Measurements from ENCODE around the gene FGR.

The FGR gene

DNA sequence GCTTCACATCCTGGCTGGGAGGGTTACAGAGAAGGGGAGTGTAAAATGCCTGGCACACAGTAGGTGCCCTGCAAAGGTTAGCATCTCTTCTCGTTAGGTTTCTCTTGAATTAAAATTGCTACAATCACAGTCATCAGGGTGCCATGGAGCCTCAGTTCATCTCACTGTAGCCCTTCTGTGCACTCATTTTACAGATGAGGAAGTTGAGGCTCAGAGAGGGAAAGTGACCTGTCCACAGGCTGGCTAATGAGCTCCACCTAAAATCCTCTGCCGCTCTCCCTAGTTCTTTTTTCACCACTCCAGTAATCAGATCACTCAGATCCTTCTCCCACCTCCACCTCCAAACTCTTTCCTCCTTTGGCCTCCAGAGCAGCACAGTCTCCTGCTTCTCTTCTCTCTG is 17.6 kb downstream of the FGR start:
- DNase-seq (ENCODE audit: low read depth, low spot score), result no peak

DNA sequence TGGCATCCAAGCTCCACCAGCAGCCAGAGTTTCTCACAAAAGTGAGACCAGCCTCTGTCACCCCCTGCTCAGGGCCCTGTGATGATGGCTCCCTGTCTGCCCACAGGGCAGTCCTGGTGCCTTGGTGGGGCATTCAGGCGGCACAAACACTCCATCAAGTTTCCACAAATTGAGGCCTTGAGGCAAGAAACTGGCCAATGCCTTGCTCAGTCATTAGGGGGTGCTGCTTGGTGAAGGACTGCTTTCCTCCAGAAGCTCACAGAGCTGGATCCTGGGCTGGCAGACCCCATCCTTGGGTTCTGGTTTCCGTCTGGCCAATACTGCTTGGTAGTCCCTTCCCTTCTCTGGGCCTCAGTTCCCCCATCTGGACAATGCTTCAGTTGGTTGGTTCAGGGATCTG is 18.5 kb downstream of the FGR start:
- no peak for DNase-seq (ENCODE audit: low read depth, low spot score)

DNA sequence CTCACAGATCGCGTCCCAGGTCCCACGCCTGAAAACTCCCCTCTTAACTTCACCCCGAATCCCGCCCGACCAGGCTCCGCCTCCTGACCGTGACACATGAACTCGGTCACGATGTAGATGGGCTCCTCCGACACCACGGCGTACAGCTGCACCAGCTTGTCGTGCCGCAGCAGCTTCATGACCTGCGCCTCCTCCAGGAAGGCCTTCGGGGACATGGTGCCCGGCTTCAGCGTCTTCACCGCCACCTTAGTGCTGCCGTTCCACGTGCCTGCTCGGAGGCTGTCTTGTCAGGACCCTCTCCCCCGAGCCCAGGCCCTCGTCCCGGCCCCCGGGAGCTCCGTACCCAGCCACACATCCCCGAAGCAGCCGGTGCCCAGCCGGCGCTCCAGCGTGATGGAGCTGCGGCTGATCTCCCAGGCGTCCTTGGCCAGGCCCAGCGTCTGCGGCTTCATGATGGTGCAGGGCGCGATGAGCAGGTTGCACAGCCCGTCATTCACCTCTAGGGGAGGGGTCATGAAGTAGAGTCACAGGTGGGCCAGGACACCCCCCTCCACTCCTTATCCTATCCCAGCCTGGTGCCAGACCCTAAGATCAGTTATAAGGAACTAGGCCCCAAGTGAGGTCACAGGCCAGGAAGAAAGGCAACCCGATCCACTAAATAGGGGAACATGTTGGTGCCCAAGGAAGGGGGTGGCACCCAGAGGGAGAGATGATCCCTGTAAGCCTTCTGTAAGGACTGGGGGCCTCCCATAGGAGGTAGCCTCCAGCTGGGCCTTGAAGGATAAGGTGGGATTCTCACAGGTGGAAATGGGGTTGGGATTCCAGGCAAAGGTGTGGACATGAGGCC is 19.4 kb downstream of the FGR start:
- DNase-seq (ENCODE audit: low read depth, low spot score), result no peak

DNA sequence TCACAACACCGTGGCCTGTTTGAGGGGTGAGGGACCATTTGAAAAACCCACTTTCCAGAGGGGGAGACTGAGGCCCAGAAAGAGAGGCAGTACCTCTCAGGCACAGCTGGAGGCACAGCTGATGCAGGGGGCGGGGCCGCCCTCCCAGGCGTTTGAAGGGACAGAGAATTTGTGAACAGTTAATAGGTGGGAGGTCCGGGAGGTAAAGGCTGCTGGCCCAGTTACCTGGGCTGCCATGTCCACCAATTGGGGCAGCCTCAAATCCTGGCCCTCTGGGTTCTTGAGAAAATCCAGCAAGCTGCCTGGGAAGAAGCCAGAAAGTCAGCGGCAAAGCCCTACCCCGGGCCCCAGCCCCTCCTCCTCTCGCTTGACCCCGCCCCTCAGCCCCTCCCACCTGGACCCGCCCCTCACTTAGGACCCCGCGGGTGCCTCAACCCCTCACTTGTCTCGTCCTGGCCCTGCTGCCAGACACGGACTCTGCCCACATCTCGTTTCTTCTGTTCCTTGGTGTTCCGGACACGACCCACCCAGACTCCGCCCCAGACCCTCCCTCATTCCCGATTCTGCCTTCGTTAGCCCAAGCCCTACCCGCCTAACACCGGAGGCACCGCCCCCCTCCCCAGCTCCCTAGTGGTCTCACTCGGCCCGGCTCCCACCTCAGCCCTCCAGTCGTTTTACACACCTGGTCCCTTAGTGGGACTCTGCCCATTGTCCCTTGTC is 20.2 kb downstream of the FGR start:
- DNase-seq (ENCODE audit: low read depth, low spot score), result no peak

DNA sequence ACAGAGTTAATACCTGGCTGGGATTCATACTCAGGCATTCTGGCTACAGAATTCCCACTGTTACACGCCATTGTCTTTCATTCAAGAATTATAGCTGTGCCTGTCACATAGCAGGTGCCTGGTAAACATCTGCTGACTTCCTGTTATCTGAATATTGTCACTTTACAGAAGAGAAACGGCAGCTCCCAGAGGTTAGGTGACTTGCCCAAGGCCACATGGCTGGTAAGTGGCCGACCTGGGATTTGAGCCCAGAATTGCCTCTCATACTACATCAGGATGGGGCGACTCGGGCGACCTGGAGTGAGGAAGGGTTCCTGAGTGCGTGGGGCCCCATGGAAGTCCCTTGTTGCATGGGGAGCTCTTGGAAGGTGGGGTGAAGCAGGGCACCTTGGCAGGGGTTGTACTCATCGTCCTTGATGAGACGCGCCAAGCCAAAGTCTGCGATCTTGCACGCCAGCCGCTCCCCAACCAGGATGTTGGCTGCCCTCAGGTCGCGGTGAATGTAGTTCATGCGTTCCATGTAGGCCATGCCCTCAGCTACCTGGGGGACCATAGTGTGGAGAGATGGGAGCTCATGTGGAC is 20.9 kb downstream of the FGR start:
- no peak for DNase-seq (ENCODE audit: low read depth, low spot score)

DNA sequence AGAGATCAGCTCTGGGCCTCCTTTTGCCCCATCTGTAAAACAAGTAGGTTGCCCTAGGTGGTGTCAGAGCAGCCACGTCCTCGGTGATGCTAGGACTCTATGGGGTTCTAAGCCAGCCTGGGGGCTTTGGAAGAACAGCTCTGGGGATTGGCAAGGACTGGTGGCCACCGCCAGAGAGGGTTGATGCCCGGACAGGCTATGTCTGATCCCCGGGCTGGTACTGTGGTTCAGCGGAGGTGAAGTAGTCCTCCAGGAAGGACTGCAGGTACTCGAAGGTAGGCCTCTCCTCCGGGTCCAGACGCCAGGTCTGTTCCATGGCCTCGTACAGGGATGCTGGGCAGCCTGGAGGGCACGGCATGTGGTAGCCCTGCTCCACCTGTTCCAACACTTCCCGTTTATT is 22.3 kb downstream of the FGR start:
- no peak for DNase-seq (ENCODE audit: low read depth, low spot score)

DNA sequence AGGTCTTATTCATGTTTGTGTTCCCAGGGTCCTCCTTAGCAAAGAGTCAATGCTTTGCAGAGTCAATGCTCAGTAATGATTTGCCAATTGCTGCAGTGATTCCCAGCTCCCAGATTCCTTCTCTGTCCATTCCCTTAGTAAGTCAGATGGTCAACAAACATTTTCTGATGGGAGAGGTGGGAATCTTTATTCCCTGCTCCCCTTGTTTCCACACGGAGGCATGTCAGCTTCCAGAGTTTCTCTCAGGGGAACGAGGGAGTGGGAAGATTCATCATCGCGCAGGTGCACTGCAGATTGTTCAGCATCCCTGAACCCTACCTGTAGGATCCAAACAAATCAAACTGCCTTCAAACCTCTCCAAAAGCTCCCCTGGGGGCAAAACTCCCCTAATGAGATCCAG is 23.5 kb downstream of the FGR start:
- no peak for DNase-seq (ENCODE audit: low read depth, low spot score)

DNA sequence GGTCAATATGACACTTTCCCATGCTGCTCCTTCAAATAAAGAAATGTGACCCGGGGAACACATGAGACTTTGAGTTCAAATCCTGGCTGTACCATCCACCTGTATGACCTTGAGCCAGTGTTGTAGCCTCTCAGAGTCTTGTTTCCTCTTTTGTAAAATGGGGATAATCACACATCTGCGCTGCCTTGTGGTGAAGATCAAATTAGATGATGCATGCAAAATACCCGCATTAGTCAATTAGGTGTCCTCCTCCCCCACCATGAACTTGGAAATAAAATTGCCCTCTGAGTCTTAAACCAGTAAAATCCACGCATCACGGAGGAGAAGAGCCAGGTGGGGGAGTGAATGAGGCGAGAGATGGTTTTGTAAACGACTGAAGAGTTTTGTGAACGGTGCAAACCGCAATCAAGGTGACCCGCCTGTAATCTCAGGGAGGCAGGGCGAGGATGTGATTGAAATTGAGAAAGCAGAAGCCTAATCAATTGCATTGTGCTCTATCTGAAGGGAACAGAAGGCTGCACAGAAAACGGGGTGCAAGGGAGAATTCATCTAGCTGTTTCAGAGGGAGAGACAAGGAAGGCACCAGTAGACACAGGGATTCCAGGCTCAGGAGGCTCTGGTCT is 25.3 kb downstream of the FGR start:
- DNase-seq (ENCODE audit: low read depth, low spot score), result no peak

DNA sequence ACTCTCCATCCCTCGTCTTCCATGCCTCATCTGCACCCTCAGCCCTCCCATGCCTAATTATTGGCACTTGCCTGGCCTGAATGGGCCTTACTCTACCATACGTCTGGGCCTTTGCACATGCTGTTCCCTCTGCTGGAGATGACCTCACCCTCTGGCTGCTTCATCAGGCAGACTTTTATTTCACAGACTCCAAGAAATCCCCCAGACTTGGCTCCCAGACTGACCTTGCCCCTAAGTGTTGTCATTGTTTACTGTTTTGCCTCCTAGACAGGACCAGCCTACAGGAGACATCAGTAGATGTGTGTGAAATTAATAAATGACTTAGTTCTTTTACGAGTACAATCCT is 25.8 kb downstream of the FGR start:
- no peak for DNase-seq (ENCODE audit: low read depth, low spot score)

DNA sequence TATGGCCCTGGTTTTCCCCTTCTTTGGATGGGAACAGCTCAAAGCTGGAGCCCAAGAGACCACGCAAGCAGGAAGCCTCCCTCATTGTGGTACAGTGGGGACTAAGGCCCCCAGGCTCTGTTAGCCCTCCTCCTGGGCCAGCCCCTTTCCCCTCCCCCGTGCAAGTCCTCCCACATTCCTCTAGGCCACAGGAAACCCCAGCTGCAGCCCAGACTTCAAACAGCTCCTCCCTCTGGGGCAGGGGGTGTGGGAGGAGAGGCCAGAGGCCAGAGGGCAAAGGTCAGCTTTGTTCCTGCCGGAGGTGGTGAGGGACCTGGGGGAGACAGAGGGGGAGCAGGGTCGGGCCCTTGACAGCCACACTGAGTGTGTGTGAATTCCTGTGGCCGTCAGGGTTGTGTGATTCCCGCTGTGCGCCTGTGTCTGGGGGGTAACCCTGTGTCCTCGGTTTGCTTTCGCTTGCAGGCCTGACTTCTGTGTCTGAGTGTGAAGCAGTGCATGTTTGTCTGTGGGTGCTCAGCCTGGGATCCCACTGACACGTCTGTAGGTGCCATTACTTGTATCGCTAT is 27.7 kb downstream of the FGR start:
- DNase-seq (ENCODE audit: low read depth, low spot score), result peak; percentile 37

DNA sequence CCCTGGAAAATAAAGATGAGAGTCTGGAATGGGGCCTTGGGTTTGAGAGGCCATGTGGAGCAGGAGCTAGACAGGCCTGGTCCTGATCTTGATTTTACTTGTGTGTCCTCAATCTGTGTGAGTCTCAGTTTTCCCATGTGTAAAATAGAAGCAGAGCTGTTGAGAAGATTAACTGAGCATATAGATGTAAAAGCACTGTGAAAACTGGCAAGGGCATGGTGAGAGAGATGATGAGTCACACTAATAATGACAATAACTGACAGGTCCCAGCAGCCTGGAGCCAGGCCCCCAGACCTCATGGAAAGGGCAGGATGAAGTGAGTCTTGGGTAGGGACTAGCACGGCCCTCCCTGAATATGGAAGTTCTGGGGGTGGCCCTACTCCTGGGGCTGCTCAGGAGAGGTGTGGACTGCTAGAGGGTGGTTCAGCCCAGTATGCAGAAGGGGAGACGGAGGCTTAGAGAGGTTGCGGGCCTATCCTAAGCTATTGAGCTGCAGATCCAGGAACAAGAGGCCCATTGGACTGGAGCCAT is 28.2 kb downstream of the FGR start:
- peak; percentile 45 for DNase-seq (ENCODE audit: low read depth, low spot score)

DNA sequence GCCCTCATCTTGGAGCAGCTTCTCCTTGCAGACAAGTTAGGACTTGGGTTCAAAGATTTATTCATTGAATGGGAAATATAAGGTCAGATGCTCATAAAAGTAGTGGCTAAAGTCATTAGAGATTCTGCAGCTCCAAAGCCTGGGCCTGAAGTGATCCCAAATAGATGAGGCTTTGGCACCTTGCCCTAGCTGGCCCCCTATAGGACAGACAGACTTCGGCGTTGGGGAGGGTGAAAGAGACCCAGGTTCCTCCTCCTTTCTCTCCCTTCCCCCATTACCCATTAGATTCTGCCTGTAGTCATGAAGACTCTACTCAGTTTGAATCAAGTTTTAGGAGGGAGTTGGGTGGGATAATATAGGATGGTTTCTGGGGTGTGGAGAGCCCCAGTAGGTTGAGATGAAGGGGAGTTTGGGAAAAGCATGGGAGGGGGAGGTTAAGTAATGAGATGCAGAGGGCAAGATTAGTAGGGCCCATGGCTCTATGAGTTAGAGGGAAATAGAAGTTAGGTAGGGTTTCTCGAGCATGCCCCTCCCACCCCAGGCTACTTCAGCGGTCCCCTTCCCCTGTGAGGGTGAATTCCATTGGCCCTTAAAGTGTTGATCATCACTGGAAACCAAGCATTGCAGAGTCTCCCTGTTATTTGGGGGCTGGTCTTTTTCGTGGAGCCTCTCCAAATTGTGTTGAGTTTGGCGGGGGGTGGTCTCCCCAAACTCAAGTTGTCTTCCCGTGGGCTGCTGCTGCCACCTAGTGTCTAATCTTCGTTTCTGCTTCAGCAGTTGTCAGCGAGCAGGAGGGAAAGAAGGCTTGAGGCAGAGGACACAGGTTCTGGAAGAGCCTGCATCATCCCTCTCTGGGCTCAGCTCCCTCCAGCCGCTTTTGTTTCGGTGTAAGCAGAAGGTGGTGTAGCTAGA is 28.9 kb downstream of the FGR start:
- peak; percentile 76 for DNase-seq (ENCODE audit: low read depth, low spot score)

DNA sequence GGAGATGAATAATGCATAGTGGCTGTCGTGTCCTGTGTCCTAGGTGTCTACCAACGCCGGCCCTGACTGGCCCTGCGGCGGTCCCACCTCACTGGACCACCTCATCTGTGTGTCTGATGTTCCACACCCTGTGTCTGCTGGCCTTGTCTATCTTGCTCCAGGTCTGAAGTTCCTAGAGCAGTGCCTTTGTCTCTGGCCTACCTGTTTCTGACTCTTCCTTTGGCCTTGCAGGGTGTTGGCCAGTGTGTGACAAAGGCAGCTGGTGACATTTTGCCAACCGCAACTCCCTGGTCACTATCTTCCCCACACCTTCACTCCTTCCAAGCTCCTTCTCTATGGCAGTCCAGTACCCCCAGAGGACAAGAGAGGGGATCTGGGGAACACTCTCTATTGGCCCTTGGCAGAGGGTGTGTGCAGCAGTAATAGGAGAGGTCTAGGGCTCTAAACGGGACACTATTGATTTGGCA is 29.7 kb downstream of the FGR start:
- no peak for DNase-seq (ENCODE audit: low read depth, low spot score)

DNA sequence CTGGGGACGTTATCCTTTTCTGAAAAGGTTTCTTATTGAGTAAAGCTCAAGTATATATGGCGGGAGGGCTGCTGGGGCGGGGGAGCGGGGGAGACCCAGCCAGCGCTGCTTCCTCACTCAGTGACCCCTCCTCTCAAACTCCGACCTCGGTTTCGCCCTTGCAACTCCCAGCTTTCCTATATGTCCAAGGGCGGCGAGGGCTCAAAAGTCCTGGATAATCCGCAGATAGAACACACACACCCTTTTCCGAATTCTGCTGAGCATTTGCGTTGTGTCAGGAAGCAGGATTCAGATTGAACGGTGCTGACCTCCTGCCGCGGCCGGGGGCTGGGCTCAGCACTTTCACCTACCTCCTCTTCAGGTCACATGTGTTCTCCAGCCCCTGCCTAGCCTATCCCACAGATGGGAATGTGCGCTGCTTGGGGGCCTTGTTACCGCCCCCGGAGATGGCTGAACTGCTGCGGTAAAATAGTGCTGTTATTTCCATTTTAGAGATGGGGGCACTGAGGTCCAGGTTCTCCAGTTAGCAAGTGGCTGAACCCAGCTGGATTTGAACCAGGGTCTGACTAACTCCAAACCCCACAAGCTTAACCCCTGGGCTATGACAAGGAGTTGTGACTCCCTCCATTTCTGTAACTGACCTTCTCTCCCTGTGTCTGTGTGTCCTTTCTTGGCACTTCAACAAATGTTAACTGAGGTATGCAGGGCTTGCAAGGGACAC is 30.2 kb downstream of the FGR start:
- DNase-seq (ENCODE audit: low read depth, low spot score), result no peak

DNA sequence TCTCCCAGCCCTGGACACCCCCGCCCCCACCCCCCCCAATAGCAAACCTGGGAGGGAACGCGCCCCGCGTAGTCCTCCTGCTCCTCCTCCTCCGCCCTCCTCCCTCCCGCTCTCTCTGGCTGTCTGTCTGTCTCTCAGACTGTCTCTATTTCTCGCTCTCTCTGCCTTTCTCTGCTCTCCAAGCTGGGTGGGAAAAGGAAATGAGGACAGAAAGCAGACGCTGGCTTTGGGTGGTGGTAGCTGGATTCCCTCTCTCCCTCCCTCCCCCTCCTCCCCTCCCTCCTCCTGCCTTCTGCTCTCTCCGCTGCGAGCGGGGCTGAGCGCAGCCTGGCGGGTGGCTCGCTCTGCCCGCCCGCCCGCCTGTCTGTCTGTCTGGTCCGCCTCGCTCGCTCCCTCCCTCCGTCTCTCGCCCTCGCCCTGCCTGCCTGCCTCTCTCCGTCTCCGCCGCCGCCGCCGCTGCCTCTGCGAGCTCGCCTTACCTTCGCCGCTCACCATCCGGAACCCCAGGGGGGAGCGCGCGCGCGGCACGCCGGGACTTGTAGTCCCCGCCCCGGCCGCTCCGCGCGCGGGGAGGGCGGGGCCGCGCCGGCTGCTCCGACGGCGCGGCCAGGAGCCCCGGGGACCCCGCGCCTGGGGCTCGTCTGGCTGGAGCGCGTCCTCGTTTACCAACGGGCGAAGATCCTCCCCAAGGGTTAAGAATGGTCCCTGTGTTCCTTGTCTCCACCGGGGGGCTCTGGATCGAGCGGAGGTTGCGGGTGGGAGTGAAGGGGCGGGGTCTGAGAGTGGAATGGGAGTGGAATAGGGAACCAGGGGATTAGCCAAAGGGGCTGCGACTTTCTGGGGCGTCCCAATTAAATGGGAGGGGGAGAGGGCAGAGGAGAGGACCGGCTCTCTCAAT is 31.1 kb downstream of the FGR start, which contains the start of gene AHDC1:
Gene AHDC1, minus strand, starts transcription at position 464 of the 898 bp plus-strand sequence. CDS start 52,029 bp downstream, outside the sequence.
- peak; percentile 97 for DNase-seq (ENCODE audit: low read depth, low spot score)

DNA sequence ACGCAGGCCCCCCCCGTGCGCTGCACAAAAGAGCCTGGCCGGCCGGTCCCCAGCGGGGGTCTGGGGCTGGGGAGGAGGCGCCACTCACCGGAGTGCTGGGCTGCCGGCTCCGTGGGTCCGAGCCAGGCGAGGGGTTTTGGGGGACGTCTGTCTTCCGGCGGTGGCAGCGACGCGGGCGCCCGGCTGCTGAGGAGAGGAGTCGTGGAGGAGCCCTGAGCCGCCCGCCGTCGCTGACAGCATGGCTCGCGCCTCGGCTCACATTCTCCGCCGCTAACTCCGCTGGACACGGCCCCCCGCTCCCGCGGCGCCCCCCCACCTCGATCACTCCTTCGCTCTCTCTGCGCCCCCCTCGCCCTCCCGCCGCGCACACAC is 31.7 kb downstream of the FGR start:
- DNase-seq (ENCODE audit: low read depth, low spot score), result peak; percentile 60

DNA sequence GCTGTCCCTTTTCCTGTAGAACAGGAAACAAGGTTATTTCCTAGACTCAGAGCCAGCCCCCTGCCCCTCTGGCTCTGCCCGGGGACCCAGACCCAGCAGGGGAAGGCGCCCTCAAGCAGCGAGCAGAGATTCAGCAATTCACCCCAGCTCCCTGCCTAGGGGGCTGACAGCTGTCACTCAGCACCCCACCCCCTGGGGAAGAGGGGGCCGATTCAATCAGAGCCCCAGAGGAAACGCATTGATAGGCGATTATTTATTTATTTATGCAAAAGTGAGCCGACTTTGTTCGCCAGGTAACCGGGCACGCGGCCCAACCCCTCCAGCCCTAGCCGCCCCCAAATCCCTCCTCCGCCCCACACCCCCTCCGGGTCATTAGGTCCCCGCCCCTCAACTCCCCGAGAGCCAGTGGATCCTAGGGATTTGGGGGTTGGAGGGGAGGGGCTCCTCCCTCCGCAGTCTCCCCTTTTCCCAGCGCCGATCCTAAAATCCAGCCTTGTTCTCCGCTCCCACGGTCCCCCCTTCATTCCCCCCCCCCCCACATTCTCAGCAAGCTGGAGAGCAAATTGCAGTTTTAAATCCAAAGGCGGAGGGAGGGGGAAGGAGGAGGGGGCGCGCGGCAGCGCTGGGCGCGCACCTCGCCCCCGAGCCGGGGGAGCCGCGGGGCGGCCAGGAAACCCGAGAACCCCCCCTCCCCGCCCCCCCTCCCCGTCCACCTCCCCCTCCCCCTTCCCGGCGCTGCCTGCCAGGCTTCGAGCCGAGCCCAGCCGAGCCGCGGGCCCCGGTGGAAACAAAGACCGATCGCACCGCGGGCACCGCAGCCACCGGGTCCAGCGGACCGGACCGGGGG is 32.3 kb downstream of the FGR start:
- DNase-seq (ENCODE audit: low read depth, low spot score), result peak; percentile 72
